HepG2 (cell line): ENCODE measurements around the gene DOK7. TPM values are rescaled to one million over a fixed set of nuclear protein-coding genes. Genes with fewer than 3 reads are reported as not detected.

Experiments used
- AHDC1 ChIP-seq: sonication (generic); formaldehyde crosslinking; IDR thresholded peaks from 2 replicates; pipeline ENCODE4 v1.5.1; 2020; ENCODE audit warnings: mild to moderate bottlenecking, missing genetic modification reagents, borderline replicate concordance
- CBFB ChIP-seq: sonication (generic); formaldehyde crosslinking; IDR thresholded peaks from 2 replicates; pipeline ENCODE4 v1.4.0; 2020; ENCODE audit warnings: missing genetic modification reagents
- CBX2 ChIP-seq, 2 experiments: fragments of 200-600 bp in 1 of 2; sonication (generic); formaldehyde crosslinking in 1 of 2; IDR thresholded peaks; 2 replicates each; pipeline versions ENCODE4 v1.7.0 to v1.8.1; 2018 to 2022; ENCODE audit warnings: low read depth in 2 of 2, low read length in 1 of 2, mild to moderate bottlenecking in 1 of 2, missing genetic modification reagents in 1 of 2
- E2F1 ChIP-seq: sonication (generic); formaldehyde crosslinking; IDR thresholded peaks from 2 replicates; pipeline ENCODE4 v1.5.0; 2020; ENCODE audit warnings: missing genetic modification reagents
- ELF1 ChIP-seq: sonication (generic); formaldehyde crosslinking; IDR thresholded peaks from 2 replicates; pipeline ENCODE4 v1.4.0; 2020; ENCODE audit warnings: missing genetic modification reagents
- EZH2 ChIP-seq: conservative IDR thresholded peaks from 2 replicates; pipeline ENCODE4 v1.6.1; 2012; ENCODE audit warnings: mild to moderate bottlenecking, low read depth, low read length, moderate library complexity
- IKZF1 ChIP-seq: fragments of 450-650 bp; IDR thresholded peaks from 2 replicates; pipeline ENCODE4 v1.7.1; 2016
- IKZF5 ChIP-seq: IDR thresholded peaks from 2 replicates; pipeline ENCODE4 v1.6.1; 2018; ENCODE audit warnings: missing genetic modification reagents, mild to moderate bottlenecking, missing compliant biosample characterization
- KDM3A ChIP-seq: IDR thresholded peaks from 2 replicates; pipeline ENCODE4 v1.6.1; 2018; ENCODE audit warnings: low read depth, missing compliant biosample characterization
- MIXL1 ChIP-seq: IDR thresholded peaks from 2 replicates; pipeline ENCODE4 v1.6.1; 2016
- MLX ChIP-seq: IDR thresholded peaks from 2 replicates; pipeline ENCODE4 v1.6.1; 2016
- ONECUT2 ChIP-seq: sonication (generic); formaldehyde crosslinking; IDR thresholded peaks from 2 replicates; pipeline ENCODE4 v1.4.0; 2020; ENCODE audit warnings: missing genetic modification reagents
- PAWR ChIP-seq: sonication (generic); formaldehyde crosslinking; IDR thresholded peaks from 2 replicates; pipeline ENCODE4 v1.4.0; 2020; ENCODE audit warnings: missing genetic modification reagents, mild to moderate bottlenecking, borderline replicate concordance
- RXRA ChIP-seq: sonication (generic); formaldehyde crosslinking; IDR thresholded peaks from 2 replicates; pipeline ENCODE4 v1.5.1; 2020; ENCODE audit warnings: missing genetic modification reagents
- ZBTB1 ChIP-seq: sonication (generic); formaldehyde crosslinking; IDR thresholded peaks from 2 replicates; pipeline ENCODE4 v1.4.0; 2020; ENCODE audit warnings: missing genetic modification reagents, borderline replicate concordance
- ZBTB33 ChIP-seq: sonication (generic); formaldehyde crosslinking; IDR thresholded peaks from 2 replicates; pipeline ENCODE4 v1.4.0; 2020; ENCODE audit warnings: missing genetic modification reagents
- ZNF160 ChIP-seq: sonication (generic); formaldehyde crosslinking; IDR thresholded peaks from 2 replicates; pipeline ENCODE4 v1.8.0; 2022; ENCODE audit warnings: mild to moderate bottlenecking, inconsistent platforms, missing genetic modification reagents
- ZNF607 ChIP-seq: sonication (generic); formaldehyde crosslinking; IDR thresholded peaks from 2 replicates; pipeline ENCODE4 v1.5.1; 2020; ENCODE audit warnings: missing genetic modification reagents, mild to moderate bottlenecking, borderline replicate concordance
- polyA plus RNA-seq, 8 experiments: library from polyadenylated mRNA; depleted of rRNA in 3 of 8; stranded (reverse) in 7 of 8; unstranded in 1 of 8; fragments of >200 nt; fragmentation: Illumina TruSeq in 4 of 8; extraction: Trizol in 4 of 8; gene quantifications; 2 replicates each; pipeline versions ENCODE4 v1.2.1 to v1.2.3, GENCODE V29; 2011 to 2016; ENCODE audit warnings: low read depth in 4 of 8, missing spikeins in 1 of 8, mixed read lengths in 1 of 8; ENCODE audit not compliant: insufficient read depth in 1 of 8
- total RNA-seq, 5 experiments: library from RNA; depleted of rRNA; stranded (reverse); fragments of >200 nt; fragmentation: Illumina TruSeq; extraction: Trizol; gene quantifications; 2 replicates each; pipeline ENCODE4 v1.2.3, GENCODE V29; 2016; ENCODE audit warnings: low read depth in 1 of 5

DOK7 gene
- total and polyA plus RNA-seq, 2 of the 13 experiments (the other 11 are each of a cell fraction or from before 2014, with no cell fraction given) = 0.03 to 0.07 TPM

- TF ChIP-seq KDM3A (CRISPR knock-in tag) (peak; percentile 64; the same call in 1 of the 2 replicates), ZNF607 (CRISPR knock-in tag) (no peak), IKZF1 (no peak), AHDC1 (CRISPR knock-in tag) (no peak), IKZF5 (CRISPR knock-in tag) (no peak), RXRA (peak; percentile 88), CBX2 (IDR thresholded peaks at IDR 0.05; ENCODE audit: low read depth, low read length) (no peak), CBX2 (CRISPR knock-in tag; IDR thresholded peaks at IDR 0.05; ENCODE audit: low read depth) (no peak), PAWR (CRISPR knock-in tag) (no peak), ZNF160 (CRISPR knock-in tag) (peak; percentile 50; the same call in 1 of the 2 replicates), ZBTB1 (CRISPR knock-in tag) (no peak), CBFB (CRISPR knock-in tag) (no peak), EZH2 (no peak), E2F1 (CRISPR knock-in tag) (no peak; the same call in 1 of the 2 replicates), ZBTB33 (no peak), ONECUT2 (CRISPR knock-in tag) (no peak), MLX (CRISPR knock-in tag) (no peak), ELF1 (peak; percentile 63; the same call in 1 of the 2 replicates), MIXL1 (no peak)
Observed at GRCh38 chr4:3441501-3442459, 21.3 kb upstream of the DOK7 start, which contains the start of gene HGFAC (continued).
